ELR (cell line): ENCODE results near the gene KRT38.

Experiments
- DNase-seq: peaks from one replicate; pipeline ENCODE4 v3.0.0-alpha.2; 2015; ENCODE audit warnings: low read depth

The KRT38 gene

GRCh38 chr17:41440531-41441033, at the start of gene KRT38:
Gene KRT38 (minus strand): TSS chr17:41440983. CDS start chr17:41440921, 62 bp downstream.
- no peak for DNase-seq

GRCh38 chr17:41489531-41489930, 48.7 kb upstream of the KRT38 start, which contains the start of gene KRT36:
Gene KRT36 (minus strand): TSS chr17:41489910. CDS start chr17:41489864, 46 bp downstream.
- DNase-seq: no peak

GRCh38 chr17:41486809-41487530, 46.2 kb upstream of the KRT38 start:
- DNase-seq: no peak

GRCh38 chr17:41486316-41486715, 45.5 kb upstream of the KRT38 start:
- DNase-seq: no peak

GRCh38 chr17:41484920-41485904, 44.4 kb upstream of the KRT38 start:
- DNase-seq: no peak

- peak; percentile 55 for DNase-seq
Observed at GRCh38 chr17:41483991-41484826, 43.4 kb upstream of the KRT38 start.

GRCh38 chr17:41483531-41483930, 42.7 kb upstream of the KRT38 start:
- DNase-seq: no peak

GRCh38 chr17:41481036-41481435, 40.3 kb upstream of the KRT38 start, which contains the start of gene KRT35:
Gene KRT35 (minus strand): TSS chr17:41481151. CDS start chr17:41481097, 54 bp downstream.
- no peak for DNase-seq

GRCh38 chr17:41480581-41480980, 39.8 kb upstream of the KRT38 start:
- no peak for DNase-seq

- no peak for DNase-seq
Observed at GRCh38 chr17:41480136-41480535, 39.4 kb upstream of the KRT38 start.

- DNase-seq: no peak
Observed at GRCh38 chr17:41478237-41478636, 37.5 kb upstream of the KRT38 start.

- DNase-seq: no peak
Observed at GRCh38 chr17:41476866-41477815, 36.4 kb upstream of the KRT38 start.

- no peak for DNase-seq
Observed at GRCh38 chr17:41475421-41475820, 34.6 kb upstream of the KRT38 start.

- no peak for DNase-seq
Observed at GRCh38 chr17:41474863-41475262, 34.1 kb upstream of the KRT38 start.

GRCh38 chr17:41468346-41468745, 27.6 kb upstream of the KRT38 start:
- no peak for DNase-seq

GRCh38 chr17:41467561-41467960, 26.8 kb upstream of the KRT38 start:
- DNase-seq: no peak

- DNase-seq: no peak
Observed at GRCh38 chr17:41466988-41467387, 26.2 kb upstream of the KRT38 start, which contains the start of gene KRT32. Gene KRT32 (minus strand): TSS chr17:41467386. CDS start chr17:41467325, 61 bp downstream.

- DNase-seq: peak; percentile 94
Observed at GRCh38 chr17:41464682-41465081, 23.9 kb upstream of the KRT38 start.

GRCh38 chr17:41464173-41464572, 23.4 kb upstream of the KRT38 start:
- DNase-seq: no peak

GRCh38 chr17:41463746-41464145, 23.0 kb upstream of the KRT38 start:
- DNase-seq: no peak
